Activated T-helper 1 cell treated with anti-CD3 and anti-CD28 coated beads, Interleukin-12 subunit alpha, Interleukin-12 subunit beta, Interleukin-2, Interleukin-4 antibody, amounts not matched to agents 30 ng/mL and 10 ng/mL and 1 ng/mL, durations not matched to agents 14 hours and 24 hours and 36 hours (primary cell): ENCODE measurements around the gene PRM3. TPM values are rescaled to one million over a fixed set of nuclear protein-coding genes. Genes with fewer than 3 reads are reported as not detected.
"Not testable (repeated sequence)": the region's sequence is repeated elsewhere in the genome, so short reads cannot be mapped to it uniquely, and the experiment has no call there.

Experiments
- DNase-seq: peaks from one replicate; pipeline ENCODE4 v3.0.0; 2021; ENCODE audit warnings: low spot score
- H3K27ac Mint-ChIP-seq: one replicate; pipeline ENCODE4 v1.8.0; 2021; ENCODE audit warnings: mild to moderate bottlenecking, mixed read lengths
- H3K27me3 Mint-ChIP-seq: one replicate; pipeline ENCODE4 v1.8.0; 2022; ENCODE audit warnings: mild to moderate bottlenecking, moderate library complexity, mixed read lengths; ENCODE audit not compliant: insufficient read depth
- H3K36me3 Mint-ChIP-seq: one replicate; pipeline ENCODE4 v1.8.0; 2021; ENCODE audit warnings: low read depth, mixed read lengths
- H3K4me1 Mint-ChIP-seq: one replicate; pipeline ENCODE4 v1.8.0; 2021; ENCODE audit warnings: low read depth, mixed read lengths
- H3K4me3 Mint-ChIP-seq: one replicate; pipeline ENCODE4 v1.8.0; 2021; ENCODE audit warnings: mild to moderate bottlenecking, moderate library complexity, mixed read lengths
- H3K9me3 Mint-ChIP-seq: one replicate; pipeline ENCODE4 v1.8.0; 2021; ENCODE audit warnings: mixed read lengths
- intact Hi-C: fragments of 100-400 bp; cut with micrococcal nuclease; formaldehyde crosslinking; loops from one replicate; pipeline ENCODE4 v1.15.1; 2024
- total RNA-seq: library from RNA; stranded (reverse); gene quantifications from 2 replicates; pipeline ENCODE4 v1.2.3, GENCODE V29; 2022

Gene PRM3
- total RNA-seq, 1 donor from 2014 or later: not detected

DNA sequence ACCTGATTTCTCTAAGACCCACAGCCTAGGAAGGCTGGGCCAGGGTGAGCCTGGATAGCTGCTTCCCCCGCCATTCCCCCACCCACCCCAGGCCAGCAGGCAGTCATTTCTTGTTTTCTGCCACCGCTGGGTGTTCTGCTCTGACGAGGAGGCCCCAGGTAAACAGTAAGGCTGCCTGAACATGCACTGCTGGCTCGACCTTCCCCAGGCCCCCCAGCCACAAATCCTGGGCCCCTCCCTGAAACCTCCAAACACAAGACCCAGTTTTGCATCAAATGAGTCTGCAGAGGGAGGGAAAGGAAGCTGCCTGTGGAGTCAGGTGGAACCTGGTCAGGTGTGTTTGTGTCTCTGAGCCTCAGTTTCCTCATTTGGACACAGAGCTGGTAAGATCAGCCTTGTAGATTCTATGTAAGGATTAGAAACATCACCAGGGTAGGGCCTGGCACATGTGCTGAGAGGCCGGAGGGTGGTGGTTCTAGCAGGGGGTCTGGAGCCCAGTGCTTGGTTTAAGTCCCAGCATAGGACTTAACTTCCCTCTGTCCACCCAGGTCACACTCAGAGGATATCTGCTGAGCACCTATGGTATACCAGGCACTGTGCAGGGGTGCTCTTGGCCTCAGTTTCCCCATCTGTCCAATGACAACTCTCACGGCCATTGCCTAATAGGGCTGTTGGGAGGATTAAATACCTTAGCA is 26.6 kb upstream of the PRM3 start:
- no peak for DNase-seq
- Mint-ChIP-seq H3K27ac (no peak overlapping the region), H3K4me1 (peaks cover 27% of the 10 kb centered on the region), H3K36me3 (no peaks in the 10 kb centered on the region), H3K9me3 (no peaks in the 10 kb centered on the region), H3K27me3 (peaks cover 16% of the 10 kb centered on the region), H3K4me3 (no peak overlapping the region)
- intact Hi-C loops: loop anchor here (5.0 kb wide), 1 partner anchor 38 kb away; no protein-coding TSS in a partner anchor

GRCh38 chr16:11298950-11299547 is 25.6 kb upstream of the PRM3 start:
- not testable (repeated sequence) for H3K9me3 Mint-ChIP-seq, H3K36me3 Mint-ChIP-seq, DNase-seq, H3K4me3 Mint-ChIP-seq
- H3K27ac Mint-ChIP-seq: peak overlapping the region; percentile 21
- intact Hi-C loops: loop anchor here (5.0 kb wide), 1 partner anchor 37 kb away; no protein-coding TSS in a partner anchor
- H3K27me3 Mint-ChIP-seq: peaks cover 18% of the 10 kb centered on the region
- peaks cover 27% of the 10 kb centered on the region for H3K4me1 Mint-ChIP-seq

- H3K4me1 Mint-ChIP-seq: peaks cover 30% of the 10 kb centered on the region
- H3K9me3 Mint-ChIP-seq: no peaks in the 10 kb centered on the region
- H3K4me3 Mint-ChIP-seq: no peak overlapping the region
- H3K27ac Mint-ChIP-seq: no peak overlapping the region
- H3K27me3 Mint-ChIP-seq: peaks cover 23% of the 10 kb centered on the region
- intact Hi-C loops: loop anchor here (5.0 kb wide), 1 partner anchor 36 kb away; no protein-coding TSS in a partner anchor
- DNase-seq: no peak
- no peaks in the 10 kb centered on the region for H3K36me3 Mint-ChIP-seq
These were observed 24.9 kb upstream of the PRM3 start for GRCh38 chr16:11298143-11298900.

- no peaks in the 10 kb centered on the region for H3K36me3 Mint-ChIP-seq
- peak; percentile 70 for DNase-seq
- no peaks in the 10 kb centered on the region for H3K9me3 Mint-ChIP-seq
- peaks cover 34% of the 10 kb centered on the region for H3K4me1 Mint-ChIP-seq
- peak overlapping the region; percentile 42 for H3K4me3 Mint-ChIP-seq
- H3K27me3 Mint-ChIP-seq: peaks cover 28% of the 10 kb centered on the region
- intact Hi-C loops: loop anchor here (1.0 to 5.0 kb wide), 3 partner anchors 14 to 58 kb away; no protein-coding TSS in a partner anchor
- H3K27ac Mint-ChIP-seq: no peak overlapping the region
These were observed 24.2 kb upstream of the PRM3 start for GRCh38 chr16:11297492-11298142.

DNA sequence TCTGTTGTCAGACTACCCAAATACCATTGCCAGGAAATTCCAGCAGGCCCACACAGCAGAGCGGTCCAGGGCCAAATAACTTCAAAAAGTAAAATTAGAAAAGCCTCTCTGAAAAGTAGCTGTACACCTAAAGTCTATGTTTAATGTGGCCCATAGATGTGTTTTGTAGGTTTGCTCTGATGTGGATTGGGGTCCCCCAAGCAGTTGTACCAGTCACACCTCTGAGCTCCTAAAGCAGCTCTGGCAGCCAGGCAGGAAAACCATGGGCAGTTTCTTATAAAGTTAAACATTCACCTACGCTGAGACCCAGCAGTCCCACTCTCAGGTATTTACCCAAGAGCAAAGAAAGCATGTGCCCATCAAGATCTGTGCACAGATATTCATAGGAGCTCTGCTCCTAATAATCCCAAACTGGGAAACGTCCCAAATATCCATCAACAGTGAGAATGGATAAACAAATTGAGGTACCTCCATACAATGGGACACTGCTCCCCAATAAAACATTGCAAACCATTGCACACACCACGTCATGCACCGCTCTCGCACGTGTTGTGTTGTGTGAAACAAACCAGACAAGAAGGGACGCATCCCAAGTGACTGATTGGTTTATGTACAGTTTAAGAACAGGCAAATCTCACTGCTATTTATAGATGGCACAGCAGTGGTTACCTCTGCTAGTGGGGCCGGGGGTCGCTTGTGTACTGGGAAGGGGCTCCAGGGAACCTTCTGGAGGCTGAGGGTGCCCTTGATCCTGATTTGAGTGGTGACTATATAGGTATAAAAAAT is 23.5 kb upstream of the PRM3 start:
- H3K4me1 Mint-ChIP-seq: peaks cover 34% of the 10 kb centered on the region
- peak overlapping the region; percentile 42 for H3K4me3 Mint-ChIP-seq
- H3K27ac Mint-ChIP-seq: no peak overlapping the region
- no peaks in the 10 kb centered on the region for H3K36me3 Mint-ChIP-seq
- H3K27me3 Mint-ChIP-seq: peaks cover 31% of the 10 kb centered on the region
- DNase-seq: no peak
- intact Hi-C loops: loop anchor here (1.0 to 5.0 kb wide), 3 partner anchors 14 to 58 kb away; no protein-coding TSS in a partner anchor
- H3K9me3 Mint-ChIP-seq: no peaks in the 10 kb centered on the region

DNA sequence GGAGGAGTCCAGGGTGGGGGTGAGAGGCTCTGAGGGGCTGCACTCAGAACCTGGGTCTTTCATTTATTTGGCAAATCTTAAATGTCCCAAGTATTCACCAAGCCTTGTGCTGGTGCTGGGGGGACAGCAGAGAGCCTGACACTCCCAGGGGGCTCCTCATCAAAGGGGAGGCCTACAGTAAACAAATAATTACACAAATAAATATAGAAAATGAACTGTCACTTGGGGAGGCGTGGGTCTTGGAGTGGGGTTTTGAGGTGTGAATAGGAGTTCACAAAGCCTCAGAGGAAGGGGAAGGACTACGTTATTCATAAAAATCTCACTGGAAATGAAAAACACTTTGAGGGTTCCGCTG is 22.9 kb upstream of the PRM3 start:
- Mint-ChIP-seq H3K27me3 (peaks cover 34% of the 10 kb centered on the region), H3K9me3 (no peaks in the 10 kb centered on the region), H3K4me3 (no peak overlapping the region), H3K4me1 (peaks cover 34% of the 10 kb centered on the region), H3K36me3 (no peaks in the 10 kb centered on the region), H3K27ac (no peak overlapping the region)
- intact Hi-C loops: loop anchor here (5.0 kb wide), 1 partner anchor 34 kb away; no protein-coding TSS in a partner anchor
- DNase-seq: no peak

- intact Hi-C loops: loop anchor here (5.0 kb wide), 1 partner anchor 33 kb away; no protein-coding TSS in a partner anchor
- no peak for DNase-seq
- H3K9me3 Mint-ChIP-seq: no peaks in the 10 kb centered on the region
- peaks cover 34% of the 10 kb centered on the region for H3K4me1 Mint-ChIP-seq
- no peaks in the 10 kb centered on the region for H3K36me3 Mint-ChIP-seq
- H3K27ac Mint-ChIP-seq: no peak overlapping the region
- no peak overlapping the region for H3K4me3 Mint-ChIP-seq
- peaks cover 37% of the 10 kb centered on the region for H3K27me3 Mint-ChIP-seq
These were observed 22.2 kb upstream of the PRM3 start for GRCh38 chr16:11295672-11296071.

DNA sequence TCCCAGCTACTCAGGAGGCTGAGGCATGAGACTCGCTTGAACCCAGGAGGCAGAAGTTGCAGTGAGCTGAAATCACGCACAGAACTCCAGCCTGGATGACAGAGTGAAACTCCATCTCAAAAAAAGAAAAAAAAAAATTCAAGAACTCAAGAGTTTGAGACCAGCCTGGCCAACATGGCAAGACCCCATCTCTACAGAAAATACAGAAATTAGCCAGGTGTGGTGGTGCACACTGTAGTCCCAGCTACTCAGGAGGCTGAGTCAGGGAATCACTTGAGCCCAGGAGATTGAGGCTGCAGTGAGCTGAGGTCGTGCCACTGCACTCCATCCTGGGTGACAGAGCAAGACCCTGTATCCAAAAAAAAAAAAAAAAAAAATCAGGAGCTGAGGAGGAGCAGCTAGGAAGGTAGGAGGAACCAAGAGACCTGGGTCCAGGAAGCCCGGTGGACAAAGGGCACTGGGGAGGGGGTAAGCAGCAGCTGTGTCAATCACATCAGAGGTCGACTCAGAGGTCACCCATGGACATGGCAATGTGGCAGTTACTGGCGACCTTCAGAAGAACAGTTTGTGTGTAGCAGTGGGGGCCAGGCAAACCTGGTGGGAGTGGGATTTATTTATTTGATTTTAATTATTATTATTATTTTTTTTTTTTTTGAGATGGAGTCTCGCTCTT is 18.8 kb upstream of the PRM3 start:
- intact Hi-C loops: no loop called here
- H3K36me3 Mint-ChIP-seq: no peaks in the 10 kb centered on the region
- peaks cover 17% of the 10 kb centered on the region for H3K4me1 Mint-ChIP-seq
- H3K9me3 Mint-ChIP-seq: no peaks in the 10 kb centered on the region
- no peak overlapping the region for H3K27ac Mint-ChIP-seq
- no peak for DNase-seq
- peaks cover 38% of the 10 kb centered on the region for H3K27me3 Mint-ChIP-seq
- H3K4me3 Mint-ChIP-seq: no peak overlapping the region

- H3K4me3 Mint-ChIP-seq: no peak overlapping the region
- no peaks in the 10 kb centered on the region for H3K9me3 Mint-ChIP-seq
- peaks cover 7% of the 10 kb centered on the region for H3K4me1 Mint-ChIP-seq
- peaks cover 35% of the 10 kb centered on the region for H3K27me3 Mint-ChIP-seq
- no peaks in the 10 kb centered on the region for H3K36me3 Mint-ChIP-seq
- no peak overlapping the region for H3K27ac Mint-ChIP-seq
- intact Hi-C loops: no loop called here
- DNase-seq: no peak
These were observed 17.8 kb upstream of the PRM3 start for GRCh38 chr16:11291091-11291703.

GRCh38 chr16:11290102-11290893 is 16.9 kb upstream of the PRM3 start:
- intact Hi-C loops: no loop called here
- Mint-ChIP-seq H3K9me3 (no peaks in the 10 kb centered on the region), H3K36me3 (no peaks in the 10 kb centered on the region), H3K27ac (no peak overlapping the region), H3K27me3 (peaks cover 35% of the 10 kb centered on the region), H3K4me3 (no peak overlapping the region), H3K4me1 (peaks cover 7% of the 10 kb centered on the region)
- DNase-seq: no peak

DNA sequence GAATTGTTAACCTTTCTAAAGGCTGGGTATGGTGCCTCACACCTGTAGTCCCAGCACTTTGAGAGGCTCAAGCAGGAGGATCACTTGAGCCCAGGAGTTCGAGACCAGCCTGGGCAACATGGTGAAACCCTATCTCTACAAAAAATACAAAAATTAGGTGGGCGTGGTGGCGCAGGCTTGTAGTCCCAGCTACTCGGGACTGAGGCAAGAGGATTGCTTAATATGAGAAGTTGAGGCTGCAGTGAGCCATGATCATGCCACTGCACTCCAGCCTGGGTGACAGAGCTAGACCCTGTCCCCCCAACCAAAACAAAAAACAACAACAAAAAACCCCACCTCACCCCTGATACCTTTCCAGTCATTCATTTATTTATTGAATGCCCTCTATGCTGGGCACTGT is 16.3 kb upstream of the PRM3 start:
- H3K4me3 Mint-ChIP-seq, intact Hi-C loops, DNase-seq, H3K36me3 Mint-ChIP-seq, H3K27ac Mint-ChIP-seq, H3K9me3 Mint-ChIP-seq, H3K4me1 Mint-ChIP-seq: not testable (repeated sequence)
- H3K27me3 Mint-ChIP-seq: peaks cover 30% of the 10 kb centered on the region
